Measurements from ENCODE around the gene LAMC2.

LAMC2 gene

DNA sequence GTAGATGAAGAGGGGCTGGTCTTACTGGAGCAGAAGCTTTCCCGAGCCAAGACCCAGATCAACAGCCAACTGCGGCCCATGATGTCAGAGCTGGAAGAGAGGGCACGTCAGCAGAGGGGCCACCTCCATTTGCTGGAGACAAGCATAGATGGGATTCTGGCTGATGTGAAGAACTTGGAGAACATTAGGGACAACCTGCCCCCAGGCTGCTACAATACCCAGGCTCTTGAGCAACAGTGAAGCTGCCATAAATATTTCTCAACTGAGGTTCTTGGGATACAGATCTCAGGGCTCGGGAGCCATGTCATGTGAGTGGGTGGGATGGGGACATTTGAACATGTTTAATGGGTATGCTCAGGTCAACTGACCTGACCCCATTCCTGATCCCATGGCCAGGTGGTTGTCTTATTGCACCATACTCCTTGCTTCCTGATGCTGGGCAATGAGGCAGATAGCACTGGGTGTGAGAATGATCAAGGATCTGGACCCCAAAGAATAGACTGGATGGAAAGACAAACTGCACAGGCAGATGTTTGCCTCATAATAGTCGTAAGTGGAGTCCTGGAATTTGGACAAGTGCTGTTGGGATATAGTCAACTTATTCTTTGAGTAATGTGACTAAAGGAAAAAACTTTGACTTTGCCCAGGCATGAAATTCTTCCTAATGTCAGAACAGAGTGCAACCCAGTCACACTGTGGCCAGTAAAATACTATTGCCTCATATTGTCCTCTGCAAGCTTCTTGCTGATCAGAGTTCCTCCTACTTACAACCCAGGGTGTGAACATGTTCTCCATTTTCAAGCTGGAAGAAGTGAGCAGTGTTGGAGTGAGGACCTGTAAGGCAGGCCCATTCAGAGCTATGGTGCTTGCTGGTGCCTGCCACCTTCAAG lies 57.3 kb downstream of the LAMC2 start:
- no peaks in the 10 kb centered on the region for H3K79me2 ChIP-seq (ENCODE audit: control insufficient read depth, insufficient read depth, low read length, unreplicated experiment)
- no peak overlapping the region for H3K4me3 ChIP-seq (ENCODE audit: low read depth, low read length)
- H3K4me1 ChIP-seq (ENCODE audit: control insufficient read depth, insufficient read depth, low read length, unreplicated experiment), result peaks cover 48% of the 10 kb centered on the region
- no peak overlapping the region for H2AFZ ChIP-seq (ENCODE audit: low read length, unreplicated experiment)
- no peaks in the 10 kb centered on the region for H3K27me3 ChIP-seq (ENCODE audit: insufficient read depth, low read length)
- H3K36me3 ChIP-seq (ENCODE audit: insufficient read depth, low read length), result 0 out of 2 replicates have a peak, but pooled peaks cover 11% of the 10 kb centered on the region
- peak overlapping the region; percentile 66 for H3K27ac ChIP-seq (ENCODE audit: low read depth, low read length)

GRCh38 chr1:183244466-183244865 lies 58.4 kb downstream of the LAMC2 start:
- no peaks in the 10 kb centered on the region for H3K79me2 ChIP-seq (ENCODE audit: control insufficient read depth, insufficient read depth, low read length, unreplicated experiment)
- peaks cover 51% of the 10 kb centered on the region for H3K4me1 ChIP-seq (ENCODE audit: control insufficient read depth, insufficient read depth, low read length, unreplicated experiment)
- H3K27ac ChIP-seq (ENCODE audit: low read depth, low read length), result peak overlapping the region; percentile 66
- H3K36me3 ChIP-seq (ENCODE audit: insufficient read depth, low read length), result 0 out of 2 replicates have a peak, but pooled peaks cover 3% of the 10 kb centered on the region
- H3K4me3 ChIP-seq (ENCODE audit: low read depth, low read length), result no peak overlapping the region
- no peak overlapping the region for H2AFZ ChIP-seq (ENCODE audit: low read length, unreplicated experiment)
- H3K27me3 ChIP-seq (ENCODE audit: insufficient read depth, low read length), result no peaks in the 10 kb centered on the region

GRCh38 chr1:183245357-183245756 lies 59.3 kb downstream of the LAMC2 start:
- H3K36me3 ChIP-seq (ENCODE audit: insufficient read depth, low read length), result 0 out of 2 replicates have a peak, but pooled peaks cover 1% of the 10 kb centered on the region
- no peaks in the 10 kb centered on the region for H3K27me3 ChIP-seq (ENCODE audit: insufficient read depth, low read length)
- no peaks in the 10 kb centered on the region for H3K79me2 ChIP-seq (ENCODE audit: control insufficient read depth, insufficient read depth, low read length, unreplicated experiment)
- H3K27ac ChIP-seq (ENCODE audit: low read depth, low read length), result peak overlapping the region; percentile 10; the same call in 1 of the 2 replicates
- H3K4me1 ChIP-seq (ENCODE audit: control insufficient read depth, insufficient read depth, low read length, unreplicated experiment), result peaks cover 55% of the 10 kb centered on the region
- no peak overlapping the region for H2AFZ ChIP-seq (ENCODE audit: low read length, unreplicated experiment)
- no peak overlapping the region for H3K4me3 ChIP-seq (ENCODE audit: low read depth, low read length)

DNA sequence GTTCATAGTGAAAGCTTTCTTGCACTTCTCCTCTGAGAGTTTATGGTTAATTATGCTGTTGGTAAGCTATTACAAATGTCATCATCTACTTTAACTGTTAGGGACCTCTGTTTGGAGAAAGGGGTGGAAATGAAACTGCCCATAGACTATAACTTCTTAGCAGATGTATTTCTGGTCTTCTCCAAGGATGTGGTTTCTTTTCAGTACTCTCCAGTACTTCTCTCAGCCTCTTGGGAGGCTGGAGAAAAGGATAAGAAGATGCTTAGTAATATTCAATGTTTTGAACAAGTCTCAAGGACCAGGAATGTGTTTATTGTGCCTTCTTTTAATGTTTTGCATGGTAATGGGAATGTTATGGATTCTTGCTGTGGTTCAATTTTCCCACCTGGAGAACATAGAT lies 60.4 kb downstream of the LAMC2 start:
- Histone ChIP-seq H3K4me1 (ENCODE audit: control insufficient read depth, insufficient read depth, low read length, unreplicated experiment) (peaks cover 51% of the 10 kb centered on the region), H3K79me2 (ENCODE audit: control insufficient read depth, insufficient read depth, low read length, unreplicated experiment) (no peaks in the 10 kb centered on the region), H3K4me3 (ENCODE audit: low read depth, low read length) (no peak overlapping the region), H3K36me3 (ENCODE audit: insufficient read depth, low read length) (0 out of 2 replicates have a peak, but pooled peaks cover 3% of the 10 kb centered on the region), H2AFZ (ENCODE audit: low read length, unreplicated experiment) (no peak overlapping the region), H3K27me3 (ENCODE audit: insufficient read depth, low read length) (no peaks in the 10 kb centered on the region), H3K27ac (ENCODE audit: low read depth, low read length) (no peak overlapping the region)

- Histone ChIP-seq H3K27ac (ENCODE audit: low read depth, low read length) (no peak overlapping the region), H3K4me3 (ENCODE audit: low read depth, low read length) (no peak overlapping the region), H3K27me3 (ENCODE audit: insufficient read depth, low read length) (no peaks in the 10 kb centered on the region), H3K36me3 (ENCODE audit: insufficient read depth, low read length) (0 out of 2 replicates have a peak, but pooled peaks cover 3% of the 10 kb centered on the region), H3K4me1 (ENCODE audit: control insufficient read depth, insufficient read depth, low read length, unreplicated experiment) (peaks cover 44% of the 10 kb centered on the region), H2AFZ (ENCODE audit: low read length, unreplicated experiment) (no peak overlapping the region), H3K79me2 (ENCODE audit: control insufficient read depth, insufficient read depth, low read length, unreplicated experiment) (no peaks in the 10 kb centered on the region)
Measured at GRCh38 chr1:183247066-183247465, 61.0 kb downstream of the LAMC2 start.

GRCh38 chr1:183247484-183247883 lies 61.4 kb downstream of the LAMC2 start:
- H3K4me3 ChIP-seq (ENCODE audit: low read depth, low read length), result no peak overlapping the region
- H3K27ac ChIP-seq (ENCODE audit: low read depth, low read length), result no peak overlapping the region
- H3K79me2 ChIP-seq (ENCODE audit: control insufficient read depth, insufficient read depth, low read length, unreplicated experiment), result no peaks in the 10 kb centered on the region
- 0 out of 2 replicates have a peak, but pooled peaks cover 3% of the 10 kb centered on the region for H3K36me3 ChIP-seq (ENCODE audit: insufficient read depth, low read length)
- no peak overlapping the region for H2AFZ ChIP-seq (ENCODE audit: low read length, unreplicated experiment)
- H3K27me3 ChIP-seq (ENCODE audit: insufficient read depth, low read length), result no peaks in the 10 kb centered on the region
- peaks cover 40% of the 10 kb centered on the region for H3K4me1 ChIP-seq (ENCODE audit: control insufficient read depth, insufficient read depth, low read length, unreplicated experiment)

DNA sequence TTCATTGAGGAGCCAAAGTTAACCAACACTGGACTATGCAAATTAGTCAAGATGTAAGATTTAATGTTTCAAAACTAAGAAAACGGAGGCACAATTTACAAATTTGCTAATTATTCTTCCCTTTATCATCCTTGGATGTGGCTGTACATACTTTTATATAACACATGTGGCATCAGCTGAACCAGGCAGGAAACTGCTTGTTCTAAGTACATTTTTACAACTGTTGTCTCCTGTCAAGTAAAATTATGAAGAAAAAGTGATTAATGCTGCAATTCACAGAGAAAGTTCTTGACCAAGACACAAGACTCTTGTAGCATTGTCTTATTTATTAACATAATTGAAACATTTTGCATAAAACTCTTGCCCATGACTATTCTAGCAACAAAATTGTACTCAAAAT lies 61.9 kb downstream of the LAMC2 start:
- Histone ChIP-seq H3K27me3 (ENCODE audit: insufficient read depth, low read length) (no peaks in the 10 kb centered on the region), H3K4me3 (ENCODE audit: low read depth, low read length) (no peak overlapping the region), H3K36me3 (ENCODE audit: insufficient read depth, low read length) (0 out of 2 replicates have a peak, but pooled peaks cover 3% of the 10 kb centered on the region), H3K27ac (ENCODE audit: low read depth, low read length) (no peak overlapping the region), H3K4me1 (ENCODE audit: control insufficient read depth, insufficient read depth, low read length, unreplicated experiment) (peaks cover 36% of the 10 kb centered on the region), H3K79me2 (ENCODE audit: control insufficient read depth, insufficient read depth, low read length, unreplicated experiment) (no peaks in the 10 kb centered on the region), H2AFZ (ENCODE audit: low read length, unreplicated experiment) (no peak overlapping the region)

- H2AFZ ChIP-seq (ENCODE audit: low read length, unreplicated experiment), result no peak overlapping the region
- H3K36me3 ChIP-seq (ENCODE audit: insufficient read depth, low read length), result peaks cover 6% of the 10 kb centered on the region; the same call in 1 of the 2 replicates
- H3K27ac ChIP-seq (ENCODE audit: low read depth, low read length), result peak overlapping the region; percentile 1; the same call in 1 of the 2 replicates
- no peak overlapping the region for H3K4me3 ChIP-seq (ENCODE audit: low read depth, low read length)
- no peaks in the 10 kb centered on the region for H3K27me3 ChIP-seq (ENCODE audit: insufficient read depth, low read length)
- H3K4me1 ChIP-seq (ENCODE audit: control insufficient read depth, insufficient read depth, low read length, unreplicated experiment), result peaks cover 24% of the 10 kb centered on the region
- no peaks in the 10 kb centered on the region for H3K79me2 ChIP-seq (ENCODE audit: control insufficient read depth, insufficient read depth, low read length, unreplicated experiment)
Measured at GRCh38 chr1:183248989-183249691, 63.1 kb downstream of the LAMC2 start.

DNA sequence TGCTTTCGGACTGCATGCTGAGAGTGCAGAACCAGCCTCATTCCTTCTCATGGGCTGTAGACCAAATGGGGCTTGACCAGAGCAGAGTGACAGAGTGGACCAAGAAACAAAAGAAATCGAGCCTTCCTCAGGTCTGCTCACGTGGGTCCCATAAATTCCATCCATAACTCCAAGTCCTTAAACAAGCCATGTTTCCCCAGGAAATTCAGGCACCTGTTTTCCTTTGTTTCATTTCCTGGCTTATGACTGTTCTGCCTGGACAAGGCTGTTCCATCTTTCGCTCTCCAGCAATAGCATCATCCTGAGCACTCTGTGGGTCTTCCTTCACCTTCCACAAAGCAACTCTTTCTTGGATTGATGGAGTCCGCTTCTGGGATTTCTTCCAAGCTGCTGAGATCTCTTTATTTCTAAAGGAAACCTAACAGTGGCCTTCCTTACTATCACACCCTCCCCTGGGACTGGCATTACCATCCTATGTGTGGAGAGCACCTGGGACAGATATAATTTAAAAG lies 63.9 kb downstream of the LAMC2 start:
- Histone ChIP-seq H3K4me1 (ENCODE audit: control insufficient read depth, insufficient read depth, low read length, unreplicated experiment) (peaks cover 17% of the 10 kb centered on the region), H3K27ac (ENCODE audit: low read depth, low read length) (no peak overlapping the region), H3K27me3 (ENCODE audit: insufficient read depth, low read length) (no peaks in the 10 kb centered on the region), H3K36me3 (ENCODE audit: insufficient read depth, low read length) (peaks cover 9% of the 10 kb centered on the region), H3K4me3 (ENCODE audit: low read depth, low read length) (no peak overlapping the region), H3K79me2 (ENCODE audit: control insufficient read depth, insufficient read depth, low read length, unreplicated experiment) (no peaks in the 10 kb centered on the region), H2AFZ (ENCODE audit: low read length, unreplicated experiment) (no peak overlapping the region)

DNA sequence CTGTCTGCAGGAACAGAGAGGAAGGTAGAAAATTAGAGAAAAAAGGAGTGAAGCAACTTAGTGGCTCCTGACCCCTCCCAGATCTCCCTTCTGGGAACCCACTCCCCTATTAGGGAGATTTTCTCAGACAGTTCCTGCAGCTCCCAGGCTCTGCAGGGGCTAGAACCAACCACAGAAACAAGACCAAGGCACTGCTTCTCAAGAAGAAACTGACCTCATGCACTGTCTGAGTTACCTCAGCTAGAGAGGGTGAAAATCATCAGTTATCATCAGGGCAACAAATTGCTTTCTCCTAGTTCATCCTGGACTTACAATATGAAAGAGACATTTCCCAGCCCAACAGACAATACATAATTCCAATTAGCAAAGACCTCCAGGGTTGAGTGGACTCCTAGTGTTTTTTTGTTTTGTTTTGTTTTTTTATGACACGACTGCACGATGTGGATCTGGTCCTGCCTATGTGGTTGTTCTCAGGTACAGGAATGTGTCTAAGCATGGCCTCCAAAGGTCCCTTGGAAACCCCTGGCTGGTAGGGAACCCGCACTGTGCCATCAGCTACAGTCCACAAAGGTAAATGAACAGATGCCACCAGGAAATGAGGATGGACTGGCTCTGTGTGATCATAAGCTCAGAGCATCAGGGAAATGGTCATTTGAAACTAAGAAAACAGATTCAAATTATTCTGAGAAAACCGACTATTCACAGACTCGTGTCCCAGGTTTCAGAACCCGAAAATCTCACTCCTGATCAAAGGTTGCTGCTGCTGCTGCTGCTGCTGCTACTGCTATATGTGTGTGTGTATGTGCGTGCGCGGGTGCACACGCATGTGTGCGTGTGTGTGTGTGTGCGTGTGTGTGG lies 65.3 kb downstream of the LAMC2 start:
- no peak overlapping the region for H2AFZ ChIP-seq (ENCODE audit: low read length, unreplicated experiment)
- H3K4me3 ChIP-seq (ENCODE audit: low read depth, low read length), result no peak overlapping the region
- H3K27ac ChIP-seq (ENCODE audit: low read depth, low read length), result no peak overlapping the region
- H3K36me3 ChIP-seq (ENCODE audit: insufficient read depth, low read length), result peaks cover 9% of the 10 kb centered on the region
- peaks cover 13% of the 10 kb centered on the region for H3K4me1 ChIP-seq (ENCODE audit: control insufficient read depth, insufficient read depth, low read length, unreplicated experiment)
- H3K79me2 ChIP-seq (ENCODE audit: control insufficient read depth, insufficient read depth, low read length, unreplicated experiment), result no peaks in the 10 kb centered on the region
- H3K27me3 ChIP-seq (ENCODE audit: insufficient read depth, low read length), result no peaks in the 10 kb centered on the region
